ENCODE data around the gene ECEL1.

ECEL1 gene

GRCh38 chr2:232476791-232477190 is 10.8 kb downstream of the ECEL1 start:
- Histone ChIP-seq H3K4me1 (ENCODE audit: low read length) (no peaks in the 10 kb centered on the region), H3K9ac (ENCODE audit: low read length) (no peak overlapping the region), H3K27ac (ENCODE audit: low read length) (no peak overlapping the region), H3K4me3 (ENCODE audit: low read length) (no peak overlapping the region), H3K79me2 (ENCODE audit: low read length) (no peaks in the 10 kb centered on the region), H3K36me3 (replicated peaks; ENCODE audit: low read depth, low read length) (no peaks in the 10 kb centered on the region), H2AFZ (ENCODE audit: low read depth, low read length) (no peak overlapping the region), H3K27me3 (ENCODE audit: low read depth, low read length) (no peaks in the 10 kb centered on the region), H3K9me3 (ENCODE audit: insufficient read depth, low read length) (no peaks in the 10 kb centered on the region), H4K20me1 (ENCODE audit: insufficient read depth, low read length) (no peaks in the 10 kb centered on the region), H3K4me2 (ENCODE audit: low read length) (no peak overlapping the region)
- TF ChIP-seq EZH2phosphoT487 (IDR thresholded peaks at IDR 0.05; ENCODE audit: low read depth) (no peak), CTCF (IDR thresholded peaks at IDR 0.05; ENCODE audit: low read depth, low read length) (no peak)

GRCh38 chr2:232476045-232476444 is 11.6 kb downstream of the ECEL1 start:
- no peak overlapping the region for H3K27ac ChIP-seq (ENCODE audit: low read length)
- no peaks in the 10 kb centered on the region for H3K79me2 ChIP-seq (ENCODE audit: low read length)
- no peaks in the 10 kb centered on the region for H3K36me3 ChIP-seq (replicated peaks; ENCODE audit: low read depth, low read length)
- no peaks in the 10 kb centered on the region for H3K27me3 ChIP-seq (ENCODE audit: low read depth, low read length)
- no peaks in the 10 kb centered on the region for H4K20me1 ChIP-seq (ENCODE audit: insufficient read depth, low read length)
- H3K9me3 ChIP-seq (ENCODE audit: insufficient read depth, low read length), result no peaks in the 10 kb centered on the region
- TF ChIP-seq CTCF (IDR thresholded peaks at IDR 0.05; ENCODE audit: low read depth, low read length), result no peak
- H3K9ac ChIP-seq (ENCODE audit: low read length), result no peak overlapping the region
- H3K4me1 ChIP-seq (ENCODE audit: low read length), result no peaks in the 10 kb centered on the region
- H3K4me3 ChIP-seq (ENCODE audit: low read length), result no peak overlapping the region
- H3K4me2 ChIP-seq (ENCODE audit: low read length), result no peak overlapping the region
- no peak overlapping the region for H2AFZ ChIP-seq (ENCODE audit: low read depth, low read length)

- Histone ChIP-seq H3K79me2 (ENCODE audit: low read length) (no peaks in the 10 kb centered on the region), H3K9me3 (ENCODE audit: insufficient read depth, low read length) (no peaks in the 10 kb centered on the region), H3K27ac (ENCODE audit: low read length) (no peak overlapping the region), H3K36me3 (replicated peaks; ENCODE audit: low read depth, low read length) (no peaks in the 10 kb centered on the region), H3K27me3 (ENCODE audit: low read depth, low read length) (no peaks in the 10 kb centered on the region), H2AFZ (ENCODE audit: low read depth, low read length) (no peak overlapping the region), H3K4me3 (ENCODE audit: low read length) (no peak overlapping the region), H3K4me1 (ENCODE audit: low read length) (no peaks in the 10 kb centered on the region), H4K20me1 (ENCODE audit: insufficient read depth, low read length) (no peaks in the 10 kb centered on the region), H3K4me2 (ENCODE audit: low read length) (no peak overlapping the region), H3K9ac (ENCODE audit: low read length) (no peak overlapping the region)
- TF ChIP-seq EZH2phosphoT487 (IDR thresholded peaks at IDR 0.05; ENCODE audit: low read depth), result no peak
- no peak for TF ChIP-seq CTCF (IDR thresholded peaks at IDR 0.05; ENCODE audit: low read depth, low read length)
Measured at GRCh38 chr2:232473467-232473890, 14.2 kb downstream of the ECEL1 start.

GRCh38 chr2:232466221-232466620 is 21.4 kb downstream of the ECEL1 start:
- Histone ChIP-seq H3K27ac (ENCODE audit: low read length) (no peak overlapping the region), H3K9me3 (ENCODE audit: insufficient read depth, low read length) (no peaks in the 10 kb centered on the region), H3K79me2 (ENCODE audit: low read length) (no peaks in the 10 kb centered on the region), H2AFZ (ENCODE audit: low read depth, low read length) (no peak overlapping the region), H3K9ac (ENCODE audit: low read length) (no peak overlapping the region), H4K20me1 (ENCODE audit: insufficient read depth, low read length) (no peaks in the 10 kb centered on the region), H3K4me1 (ENCODE audit: low read length) (peaks cover 4% of the 10 kb centered on the region), H3K36me3 (replicated peaks; ENCODE audit: low read depth, low read length) (no peaks in the 10 kb centered on the region), H3K4me2 (ENCODE audit: low read length) (no peak overlapping the region; the same call in 1 of the 2 replicates), H3K4me3 (ENCODE audit: low read length) (no peak overlapping the region), H3K27me3 (ENCODE audit: low read depth, low read length) (no peaks in the 10 kb centered on the region)
- TF ChIP-seq CTCF (IDR thresholded peaks at IDR 0.05; ENCODE audit: low read depth, low read length) (no peak), EZH2phosphoT487 (IDR thresholded peaks at IDR 0.05; ENCODE audit: low read depth) (no peak)
